A673 (cell line): ENCODE results near the gene WFIKKN1. TPM values are rescaled to one million over a fixed set of nuclear protein-coding genes. Genes with fewer than 3 reads are reported as not detected.

Experiments
- BruUV-seq: library from RNA; stranded (reverse); fragments of 400-500 nt; replicated peaks from 2 replicates; lab custom pipeline; 2021; lab: Mats Ljungman, UMichigan
- CTCF ChIA-PET: fragments of 300-600 bp; sonication (Branson Sonifier 250); formaldehyde crosslinking; loops from one replicate; lab custom pipeline; 2022; ENCODE audit warnings: antibody characterized with exemption; lab: Charles Lee
- POLR2A ChIA-PET: fragments of 300-600 bp; sonication (Branson Sonifier 250); formaldehyde crosslinking; loops from one replicate; lab custom pipeline; 2022; ENCODE audit warnings: antibody characterized with exemption; ENCODE audit not compliant: low non-redundant PET; lab: Charles Lee
- DNase-seq: peaks from one replicate; pipeline ENCODE4 v3.0.0-alpha.2; 2015; ENCODE audit warnings: low spot score
- H3K27ac ChIP-seq: fragments of 200-600 bp; sonication (generic); 2 replicates; pipeline ENCODE4 v1.5.1; 2016; ENCODE audit warnings: mixed run types, low read depth, mild to moderate bottlenecking, mixed read lengths, antibody characterized with exemption, low read length; ENCODE audit not compliant: poor library complexity, severe bottlenecking
- H3K27me3 ChIP-seq: fragments of 200-600 bp; sonication (generic); replicated peaks from 2 replicates; pipeline ENCODE4 v1.6.1; 2017; ENCODE audit warnings: mixed run types, low read depth, mild to moderate bottlenecking, mixed read lengths, antibody characterized with exemption, low read length; ENCODE audit not compliant: insufficient read depth, poor library complexity
- H3K36me3 ChIP-seq: fragments of 200-600 bp; sonication (generic); 2 replicates; pipeline ENCODE4 v1.6.1; 2016; ENCODE audit warnings: mixed run types, mild to moderate bottlenecking, mixed read lengths, antibody characterized with exemption, low read length; ENCODE audit not compliant: insufficient read depth, poor library complexity, severe bottlenecking
- H3K4me1 ChIP-seq: fragments of 200-600 bp; sonication (generic); 2 replicates; pipeline ENCODE4 v1.6.1; 2017; ENCODE audit warnings: mixed run types, mild to moderate bottlenecking, mixed read lengths, antibody characterized with exemption, low read length; ENCODE audit not compliant: insufficient read depth, poor library complexity, severe bottlenecking
- H3K4me3 ChIP-seq: fragments of 200-600 bp; sonication (generic); 2 replicates; pipeline ENCODE4 v1.5.1; 2016; ENCODE audit warnings: low read depth, mixed run types, mild to moderate bottlenecking, mixed read lengths, low read length; ENCODE audit not compliant: poor library complexity, severe bottlenecking
- H3K9me3 ChIP-seq: fragments of 200-600 bp; sonication (generic); 2 replicates; pipeline ENCODE4 v1.6.1; 2016; ENCODE audit warnings: mixed run types, low read depth, mild to moderate bottlenecking, mixed read lengths, antibody characterized with exemption, low read length; ENCODE audit not compliant: poor library complexity, severe bottlenecking
- CTCF ChIP-seq: fragments of 300-800, 200-600 bp; sonication (generic); conservative IDR thresholded peaks from 2 replicates; pipeline ENCODE4 v1.5.1; 2017; ENCODE audit warnings: low read depth, mild to moderate bottlenecking, antibody characterized with exemption, low read length, moderate library complexity, mixed read lengths
- EZH2 ChIP-seq: fragments of 200-600 bp; sonication (generic); IDR thresholded peaks from 2 replicates; pipeline ENCODE4 v1.6.1; 2017; ENCODE audit warnings: borderline replicate concordance, low read depth, mild to moderate bottlenecking, mixed read lengths, antibody characterized with exemption, low read length; ENCODE audit not compliant: poor library complexity, severe bottlenecking
- intact Hi-C: fragments of 100-400 bp; cut with micrococcal nuclease; formaldehyde crosslinking; loops from one replicate; pipeline ENCODE4 v1.10.0; 2022; ENCODE audit not compliant: unreplicated experiment
- total RNA-seq: library from RNA; stranded (reverse); gene quantifications from 2 replicates; pipeline ENCODE4 v1.2.3, GENCODE V29; 2021

WFIKKN1 gene
- total RNA-seq, 1 experiment from 2014 or later: 1.7 TPM

- Histone ChIP-seq H3K36me3 (peaks cover 23% of the 10 kb centered on the region), H3K9me3 (no peaks in the 10 kb centered on the region), H3K27me3 (no peaks in the 10 kb centered on the region), H3K4me1 (peaks cover 38% of the 10 kb centered on the region), H3K4me3 (peak within 1 kb of the TSS; percentile 94), H3K27ac (peak within 1 kb of the TSS; percentile 86)
- intact Hi-C loops: no loop called here
- TF ChIP-seq EZH2 (no peak), CTCF (no peak)
- ChIA-PET CTCF (interaction anchor here (0.6 kb wide), 1 partner anchor 1475 kb away, joined by 3 read pairs; no protein-coding TSS in a partner anchor), POLR2A (no interaction called here)
- peak; percentile 93 for DNase-seq
- BruUV-seq: no TSS peak
These were observed 49.2 kb downstream of the WFIKKN1 start, which contains the start of gene STUB1 for GRCh38 chr16:679814-680624. STUB1 (plus strand) TSS chr16:680410; CDS start chr16:680526, 116 bp downstream.

GRCh38 chr16:680625-680945 is 49.8 kb downstream of the WFIKKN1 start:
- H3K27me3 ChIP-seq: no peaks in the 10 kb centered on the region
- H3K4me1 ChIP-seq: peaks cover 33% of the 10 kb centered on the region
- H3K4me3 ChIP-seq: peak overlapping the region; percentile 94
- DNase-seq: no peak
- H3K36me3 ChIP-seq: peaks cover 23% of the 10 kb centered on the region
- peak overlapping the region; percentile 86 for H3K27ac ChIP-seq
- no TSS peak for BruUV-seq
- ChIA-PET CTCF (interaction anchor here (0.6 kb wide), 1 partner anchor 1474 kb away, joined by 3 read pairs; no protein-coding TSS in a partner anchor), POLR2A (no interaction called here)
- intact Hi-C loops: no loop called here
- TF ChIP-seq CTCF: no peak
- TF ChIP-seq EZH2: no peak
- no peaks in the 10 kb centered on the region for H3K9me3 ChIP-seq

GRCh38 chr16:680967-681745 is 50.4 kb downstream of the WFIKKN1 start:
- Histone ChIP-seq H3K4me3 (peak overlapping the region; percentile 94), H3K27me3 (no peaks in the 10 kb centered on the region), H3K4me1 (peaks cover 33% of the 10 kb centered on the region), H3K36me3 (peaks cover 23% of the 10 kb centered on the region), H3K9me3 (no peaks in the 10 kb centered on the region), H3K27ac (peak overlapping the region; percentile 86)
- POLR2A ChIA-PET: interaction anchor here (0.6 kb wide), 1 partner anchor 15 kb away, joined by 3 read pairs; no protein-coding TSS in a partner anchor
- intact Hi-C loops: no loop called here
- peak; percentile 52 for DNase-seq
- TF ChIP-seq EZH2: no peak
- no peak for TF ChIP-seq CTCF
- CTCF ChIA-PET: interaction anchor here (0.5 kb wide), 1 partner anchor 16 kb away, joined by 8 read pairs; no protein-coding TSS in a partner anchor
- no TSS peak for BruUV-seq
